GM18909 (cell line): ENCODE data around the gene FBXO5.
"Not testable (repeated sequence)": the region's sequence is repeated elsewhere in the genome, so short reads cannot be mapped to it uniquely, and the experiment has no call there.

Experiments
- ATAC-seq: cut with Tn5 transposase; IDR thresholded peaks from one replicate; pipeline ENCODE4 v1.9.1; 2021; ENCODE audit warnings: mild to moderate bottlenecking; ENCODE audit not compliant: unreplicated experiment, poor library complexity

Gene FBXO5

GRCh38 chr6:152993847-152994246 is 11.0 kb upstream of the FBXO5 start:
- ATAC-seq, result no peak

GRCh38 chr6:152993431-152993830 is 10.6 kb upstream of the FBXO5 start:
- no peak for ATAC-seq

DNA sequence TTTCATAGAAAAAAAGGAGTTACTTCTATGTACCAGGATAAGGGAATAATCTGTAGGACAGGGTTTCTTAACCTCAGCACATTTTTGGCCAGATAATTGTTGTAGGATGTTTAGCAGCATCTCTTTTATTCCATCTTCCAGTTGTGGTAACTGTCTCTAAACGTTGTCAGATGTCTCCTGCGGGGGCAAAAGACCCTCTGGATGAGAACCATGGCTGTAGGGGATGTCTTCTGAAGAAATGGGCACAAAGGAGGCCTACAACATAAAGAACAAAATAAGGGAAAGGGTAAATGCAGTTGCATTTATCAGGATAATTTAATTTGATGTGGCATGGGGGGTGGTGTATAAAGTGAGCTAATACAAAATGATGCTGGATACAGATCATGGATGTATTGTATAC is 4.1 kb upstream of the FBXO5 start:
- ATAC-seq, result no peak

GRCh38 chr6:152985300-152985699 is 2.5 kb upstream of the FBXO5 start:
- ATAC-seq, result not testable (repeated sequence)

DNA sequence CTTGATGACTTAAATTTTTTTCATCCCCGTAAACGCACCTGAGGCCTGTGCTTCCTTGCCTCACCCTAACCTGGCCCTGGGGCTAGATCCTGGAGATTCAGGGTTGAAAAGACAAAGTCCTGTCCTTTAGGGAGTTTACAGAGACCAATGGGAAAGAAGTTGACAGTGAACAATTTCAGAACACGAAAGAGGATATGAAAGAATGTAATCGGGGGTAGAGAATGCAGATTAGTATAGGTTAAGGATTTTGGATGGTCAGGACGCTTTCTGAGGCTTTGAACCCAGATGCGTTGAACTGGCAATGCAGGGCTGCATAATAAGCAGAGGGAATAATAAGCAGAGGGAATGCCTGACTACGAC is 1.7 kb upstream of the FBXO5 start:
- peak; percentile 30 for ATAC-seq

GRCh38 chr6:152983637-152984512 is 1.0 kb upstream of the FBXO5 start:
- ATAC-seq, result peak; percentile 28

DNA sequence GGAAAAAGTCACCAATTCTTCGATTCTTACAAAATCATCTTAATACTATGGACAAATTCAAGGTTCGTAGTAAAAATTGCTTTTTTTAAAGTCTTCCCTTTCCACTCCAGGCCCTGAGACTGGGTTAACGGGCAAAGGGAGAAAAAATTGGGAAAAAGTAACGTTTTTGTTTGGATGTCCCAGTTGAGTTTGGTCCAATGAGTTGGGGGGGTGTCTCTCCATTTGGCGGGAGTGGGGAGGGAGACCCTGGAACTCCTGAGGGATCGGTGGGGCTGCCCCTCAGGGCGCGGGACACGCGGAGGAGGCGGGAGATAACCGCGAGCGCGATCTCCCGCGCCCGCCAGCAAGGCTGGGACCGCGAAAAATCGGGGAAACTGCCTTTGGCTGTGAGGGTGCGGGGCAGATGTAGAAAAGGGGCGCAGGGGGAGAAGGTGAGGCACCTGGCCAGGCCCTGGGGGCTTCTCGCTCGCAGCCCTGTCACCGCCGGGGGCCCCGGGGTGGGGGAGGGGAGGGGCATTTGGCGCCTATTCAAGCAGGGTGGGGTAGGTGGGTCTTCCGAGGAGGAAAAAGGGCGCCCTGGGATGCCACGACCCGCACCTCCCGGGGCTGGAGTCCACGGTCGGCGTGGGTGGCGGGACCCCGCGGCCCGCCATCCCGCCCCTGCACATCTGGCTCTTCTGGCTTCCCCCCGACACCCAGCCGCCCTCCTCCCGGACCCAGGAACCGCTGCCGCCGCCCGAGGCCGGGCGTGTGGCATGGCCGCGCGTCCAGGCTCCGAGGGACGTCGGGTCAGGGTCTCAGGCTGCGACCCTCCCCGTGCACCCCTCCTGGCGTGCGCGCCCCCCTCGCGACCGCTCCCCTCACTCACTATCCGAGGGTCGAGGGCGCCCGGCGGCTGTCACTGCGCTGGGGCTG is 595 bp downstream of the FBXO5 start:
- peak; percentile 2 for ATAC-seq

DNA sequence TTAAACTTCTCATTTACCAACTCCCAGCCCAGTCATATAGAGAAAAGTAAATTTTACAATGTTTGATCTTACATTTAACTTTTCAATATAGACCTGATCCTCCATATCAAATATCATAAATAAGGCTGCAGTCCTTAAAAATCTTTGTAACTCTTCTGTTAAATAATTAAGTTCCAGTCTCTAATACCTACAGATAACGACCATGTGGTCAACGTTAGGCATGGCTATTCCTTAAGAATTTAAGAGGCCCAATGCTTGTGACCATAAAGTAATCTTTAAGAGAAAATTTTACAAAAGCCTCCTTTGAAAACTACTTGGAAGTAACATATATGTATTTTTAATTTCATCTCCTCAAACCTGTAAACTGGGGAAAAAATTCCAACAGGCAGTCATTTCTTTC is 1.6 kb downstream of the FBXO5 start:
- no peak for ATAC-seq

DNA sequence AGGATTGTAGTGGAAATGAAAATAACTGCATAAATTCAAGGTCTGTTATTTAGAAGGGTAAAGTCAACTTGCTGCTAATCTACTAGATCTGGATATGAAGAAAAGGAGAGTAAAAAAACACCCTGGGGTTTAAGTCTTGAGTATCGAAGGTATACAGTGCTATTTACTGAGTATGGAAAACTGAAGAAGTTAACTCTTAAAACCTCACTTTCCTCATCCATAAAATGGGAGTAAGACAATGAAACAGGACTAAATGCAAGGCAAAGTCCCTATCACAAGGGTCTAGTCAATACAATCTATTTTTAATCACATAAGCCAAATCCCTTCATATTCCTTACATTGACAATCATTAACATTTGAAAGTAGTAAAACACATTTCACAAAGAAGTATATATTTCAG is 2.2 kb downstream of the FBXO5 start:
- no peak for ATAC-seq

- ATAC-seq, result no peak
Observed at GRCh38 chr6:152979116-152979515, 3.7 kb downstream of the FBXO5 start.

GRCh38 chr6:152978058-152978457 is 4.8 kb downstream of the FBXO5 start:
- ATAC-seq, result no peak

- ATAC-seq, result no peak
Observed at GRCh38 chr6:152977556-152977955, 5.3 kb downstream of the FBXO5 start.

- ATAC-seq, result no peak
Observed at GRCh38 chr6:152976749-152977148, 6.1 kb downstream of the FBXO5 start.

- ATAC-seq, result peak; percentile 57
Observed at GRCh38 chr6:152975204-152975915, 7.5 kb downstream of the FBXO5 start.

DNA sequence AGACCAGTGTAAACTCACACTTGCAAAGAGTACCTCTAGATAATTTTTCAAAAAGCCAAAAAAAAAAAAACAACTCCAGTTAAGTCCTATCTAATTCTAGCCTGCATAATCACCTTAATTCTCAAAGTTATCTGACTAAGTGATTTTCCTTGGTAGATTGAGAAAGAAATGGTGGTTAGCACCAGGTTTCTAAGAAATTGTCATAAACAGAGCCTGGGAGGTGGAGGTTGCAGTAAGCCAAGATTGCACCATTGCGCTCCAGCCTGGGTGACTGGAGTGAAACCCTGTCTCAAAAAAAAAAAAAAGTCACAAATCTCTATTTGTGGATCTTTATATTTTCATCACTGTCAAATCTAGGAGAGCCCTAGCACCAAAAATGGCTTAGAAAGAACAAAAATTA is 8.9 kb downstream of the FBXO5 start:
- no peak for ATAC-seq

DNA sequence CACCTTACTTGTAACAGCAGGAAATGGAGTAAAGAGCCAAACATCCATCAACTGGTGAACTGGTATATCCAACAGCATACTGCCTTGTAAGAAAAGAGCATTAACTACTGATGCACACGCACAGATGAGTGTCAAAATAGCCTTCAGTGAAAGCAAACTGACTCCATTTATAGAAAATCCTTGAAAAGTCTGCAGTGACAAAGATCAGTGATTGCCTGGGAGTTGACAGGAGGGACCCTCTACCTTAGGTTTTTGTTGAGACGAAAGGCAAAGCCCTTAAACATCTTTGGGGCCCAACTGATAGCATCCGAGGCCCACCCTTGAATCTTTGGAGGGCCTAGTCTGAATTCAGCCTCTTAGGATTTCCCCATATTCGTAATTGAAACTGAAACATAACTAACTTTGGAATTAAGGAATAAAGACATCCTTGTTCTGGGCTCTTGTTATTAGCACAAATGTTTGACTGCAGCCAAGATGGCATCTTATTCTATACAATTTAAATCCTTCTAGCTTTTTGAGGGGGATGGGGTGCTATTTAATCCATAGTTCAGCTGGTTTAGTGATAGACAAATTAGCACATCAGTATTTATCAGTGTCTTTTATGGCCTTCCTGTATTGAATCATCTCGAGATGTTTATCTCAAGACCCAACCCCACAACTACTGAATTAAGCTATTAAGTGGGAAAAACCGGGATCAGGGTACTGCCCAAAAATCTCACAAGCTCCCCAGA is 13.0 kb downstream of the FBXO5 start:
- ATAC-seq, result no peak

DNA sequence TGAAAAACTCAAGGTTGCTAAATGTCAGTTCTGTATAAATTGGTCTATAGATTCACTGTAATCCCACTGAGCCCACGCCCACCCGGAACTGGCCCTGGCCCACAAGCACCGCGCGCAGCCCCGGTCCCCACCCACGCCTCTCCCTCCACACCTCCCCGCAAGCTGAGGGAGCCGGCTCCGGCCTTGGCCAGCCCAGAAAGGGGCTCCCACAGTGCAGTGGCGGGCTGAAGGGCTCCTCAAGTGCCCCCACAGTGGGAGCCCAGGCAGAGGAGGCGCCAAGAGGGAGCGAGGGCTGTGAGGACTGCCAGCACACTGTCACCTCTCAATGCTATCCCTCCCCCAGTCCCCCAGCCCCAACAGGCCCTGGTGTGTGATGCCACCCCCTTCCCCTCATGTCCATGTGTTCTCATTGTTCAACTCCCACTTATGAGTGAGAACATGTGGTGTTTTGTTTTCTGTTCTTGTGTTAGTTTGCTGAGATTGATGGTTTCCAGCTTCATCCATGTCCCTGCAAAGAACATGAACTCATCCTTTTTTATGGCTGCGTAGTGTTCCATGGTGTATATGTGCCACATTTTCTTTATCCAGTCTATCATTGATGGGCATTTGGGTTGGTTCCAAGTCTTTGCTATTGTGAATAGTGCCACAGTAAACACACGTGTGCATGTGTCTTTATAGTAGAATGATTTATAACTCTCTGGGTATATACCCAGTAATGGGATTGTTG is 16.5 kb downstream of the FBXO5 start:
- not testable (repeated sequence) for ATAC-seq

- ATAC-seq, result no peak
Observed at GRCh38 chr6:152959333-152959732, 23.5 kb downstream of the FBXO5 start.

DNA sequence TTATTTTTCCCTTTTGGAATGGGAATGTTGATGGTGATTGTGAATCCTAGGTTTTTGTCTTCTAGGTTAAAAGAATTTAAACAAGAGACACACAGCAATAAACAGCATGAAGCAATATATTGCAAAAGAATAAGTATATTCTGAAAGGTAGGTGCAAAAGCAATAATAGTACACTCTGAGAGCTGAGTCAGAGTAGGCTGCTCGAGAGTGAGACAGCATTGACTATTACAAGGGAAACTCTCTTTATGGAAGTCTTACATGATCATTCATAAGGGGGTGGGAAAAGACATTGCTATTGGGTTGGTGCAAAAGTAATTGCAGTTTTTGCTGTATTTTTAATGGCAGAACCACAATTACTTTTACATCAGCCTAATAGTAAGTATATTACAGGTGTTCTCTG is 25.0 kb downstream of the FBXO5 start:
- no peak for ATAC-seq
